Caco-2 (cell line): ENCODE results near the gene ORC4. TPM values are rescaled to one million over a fixed set of nuclear protein-coding genes. Genes with fewer than 3 reads are reported as not detected.

Experiments used
- BruUV-seq: library from RNA; stranded (reverse); fragments of 400-500 nt; replicated peaks from 2 replicates; lab custom pipeline; 2021; lab: Mats Ljungman, UMichigan
- CTCF ChIA-PET: fragments of 300-600 bp; sonication (Branson Sonifier 250); formaldehyde crosslinking; loops from one replicate; lab custom pipeline; 2022; ENCODE audit warnings: antibody characterized with exemption; lab: Charles Lee
- POLR2A ChIA-PET: fragments of 300-600 bp; sonication (Branson Sonifier 250); formaldehyde crosslinking; loops from one replicate; lab custom pipeline; 2022; ENCODE audit warnings: antibody characterized with exemption; lab: Charles Lee
- DNase-seq, 2 experiments: peaks; one replicate each; pipeline versions ENCODE4 v3.0.0 to v3.0.0-alpha.2; 2020 to 2022
- H3K27me3 ChIP-seq: replicated peaks from 2 replicates; pipeline ENCODE4 v1.6.0; 2011; ENCODE audit warnings: low read length; ENCODE audit not compliant: control insufficient read depth, insufficient read depth
- H3K36me3 ChIP-seq: 2 replicates; pipeline ENCODE4 v1.5.1; 2011; ENCODE audit warnings: low read length; ENCODE audit not compliant: control insufficient read depth, insufficient read depth
- H3K4me1 ChIP-seq: fragments of 250-450 bp; sonication (Bioruptor Pico); 2 replicates; pipeline ENCODE4 v1.5.1; 2020; ENCODE audit warnings: mild to moderate bottlenecking
- H3K4me3 ChIP-seq: 2 replicates; pipeline ENCODE4 v1.5.1; 2011; ENCODE audit warnings: low read depth, mild to moderate bottlenecking, control low read depth, low read length
- H3K9me3 ChIP-seq: fragments of 250-450 bp; sonication (Bioruptor Pico); 2 replicates; pipeline ENCODE4 v1.5.1; 2020; ENCODE audit warnings: mild to moderate bottlenecking, moderate library complexity
- H3K27ac Mint-ChIP-seq: one replicate; pipeline ENCODE4 v1.8.0; 2022; ENCODE audit warnings: mixed read lengths; ENCODE audit not compliant: unreplicated experiment
- H3K27me3 Mint-ChIP-seq: one replicate; pipeline ENCODE4 v1.8.0; 2022; ENCODE audit warnings: mixed read lengths; ENCODE audit not compliant: insufficient read depth, unreplicated experiment
- H3K36me3 Mint-ChIP-seq: one replicate; pipeline ENCODE4 v1.8.0; 2022; ENCODE audit warnings: mild to moderate bottlenecking, mixed read lengths; ENCODE audit not compliant: insufficient read depth, unreplicated experiment
- H3K4me1 Mint-ChIP-seq: one replicate; pipeline ENCODE4 v1.8.0; 2022; ENCODE audit warnings: low read depth, mixed read lengths; ENCODE audit not compliant: unreplicated experiment
- H3K4me3 Mint-ChIP-seq: one replicate; pipeline ENCODE4 v1.8.0; 2022; ENCODE audit warnings: mild to moderate bottlenecking, moderate library complexity, mixed read lengths; ENCODE audit not compliant: unreplicated experiment
- H3K9me3 Mint-ChIP-seq: one replicate; pipeline ENCODE4 v1.8.0; 2022; ENCODE audit warnings: mixed read lengths; ENCODE audit not compliant: unreplicated experiment
- CTCF ChIP-seq, 2 experiments: fragments of 200-600 bp in 1 of 2; IDR thresholded peaks; 1 replicate in 1 of 2; 2 replicates in 1 of 2; pipeline versions ENCODE4 v1.5.1 to v1.8.0; 2011 to 2022; ENCODE audit warnings: antibody characterized with exemption in 1 of 2, control low read depth in 1 of 2, inconsistent platforms in 1 of 2, low read depth in 1 of 2, low read length in 1 of 2, mild to moderate bottlenecking in 1 of 2, moderate library complexity in 1 of 2; ENCODE audit not compliant: insufficient read depth in 1 of 2, severe bottlenecking in 1 of 2, unreplicated experiment in 1 of 2
- intact Hi-C: fragments of 100-400 bp; cut with micrococcal nuclease; formaldehyde crosslinking; loops from one replicate; pipeline ENCODE4 v1.10.0; 2022; ENCODE audit not compliant: unreplicated experiment
- total RNA-seq: library from RNA; stranded (reverse); gene quantifications from 2 replicates; pipeline ENCODE4 v1.2.3, GENCODE V29; 2022

The ORC4 gene
- total RNA-seq, 1 experiment from 2014 or later: 56.3 TPM

GRCh38 chr2:147913701-147914480, 106.6 kb downstream of the ORC4 start:
- DNase-seq: no peak
- Mint-ChIP-seq H3K4me3 (no peak overlapping the region), H3K27ac (no peak overlapping the region), H3K9me3 (no peaks in the 10 kb centered on the region), H3K36me3 (no peaks in the 10 kb centered on the region), H3K4me1 (no peaks in the 10 kb centered on the region), H3K27me3 (no peaks in the 10 kb centered on the region)
- no peak for TF ChIP-seq CTCF (IDR thresholded peaks at IDR 0.05; ENCODE audit: insufficient read depth in 1 of 2, low read depth in 1 of 2, low read length in 1 of 2, severe bottlenecking in 1 of 2, unreplicated experiment in 1 of 2)
- BruUV-seq: no TSS peak
- no peaks in the 10 kb centered on the region for H3K36me3 ChIP-seq
- ChIA-PET CTCF (no interaction called here), POLR2A (no interaction called here)
- intact Hi-C loops: loop anchor here (5.0 to 10.0 kb wide), 2 partner anchors 67 to 739 kb away; partner anchors contain the start of gene ACVR2A
- no peaks in the 10 kb centered on the region for H3K4me1 ChIP-seq
- no peak overlapping the region for H3K4me3 ChIP-seq
- no peaks in the 10 kb centered on the region for H3K9me3 ChIP-seq
- H3K27me3 ChIP-seq: no peaks in the 10 kb centered on the region

GRCh38 chr2:147910990-147911473, 109.5 kb downstream of the ORC4 start:
- Histone ChIP-seq H3K9me3 (no peaks in the 10 kb centered on the region), H3K27me3 (no peaks in the 10 kb centered on the region), H3K4me3 (no peak overlapping the region), H3K4me1 (no peaks in the 10 kb centered on the region), H3K36me3 (no peaks in the 10 kb centered on the region; the same call in 1 of the 2 replicates)
- TF ChIP-seq CTCF (IDR thresholded peaks at IDR 0.05; ENCODE audit: insufficient read depth in 1 of 2, low read depth in 1 of 2, low read length in 1 of 2, severe bottlenecking in 1 of 2, unreplicated experiment in 1 of 2): peak; percentile 61 to 80
- POLR2A ChIA-PET: interaction anchor here (0.5 to 0.6 kb wide), 2 partner anchors 66 to 110 kb away, joined by 3 to 5 read pairs; partner anchors contain the start of genes ACVR2A, MBD5 and ORC4
- Mint-ChIP-seq H3K27ac (no peak overlapping the region), H3K36me3 (peaks cover 12% of the 10 kb centered on the region), H3K4me3 (no peak overlapping the region), H3K9me3 (no peaks in the 10 kb centered on the region), H3K27me3 (no peaks in the 10 kb centered on the region), H3K4me1 (no peaks in the 10 kb centered on the region)
- intact Hi-C loops: loop anchor here (1.0 to 10.0 kb wide), 7 partner anchors 64 to 1177 kb away; partner anchors contain the start of gene ACVR2A
- no TSS peak for BruUV-seq
- CTCF ChIA-PET: interaction anchor here (0.6 to 1.9 kb wide), 13 partner anchors 14 to 1177 kb away, joined by 3 to 15 read pairs (median 4); partner anchors contain the start of gene ACVR2A
- peak in 1 of 2 experiments; percentile 58 for DNase-seq

GRCh38 chr2:147909178-147909577, 111.4 kb downstream of the ORC4 start:
- Mint-ChIP-seq H3K4me1 (no peaks in the 10 kb centered on the region), H3K36me3 (peaks cover 12% of the 10 kb centered on the region), H3K9me3 (no peaks in the 10 kb centered on the region), H3K27ac (no peak overlapping the region), H3K4me3 (no peak overlapping the region), H3K27me3 (no peaks in the 10 kb centered on the region)
- Histone ChIP-seq H3K4me1 (no peaks in the 10 kb centered on the region), H3K4me3 (no peak overlapping the region), H3K9me3 (no peaks in the 10 kb centered on the region), H3K27me3 (no peaks in the 10 kb centered on the region), H3K36me3 (no peaks in the 10 kb centered on the region; the same call in 1 of the 2 replicates)
- intact Hi-C loops: no loop called here
- no peak for DNase-seq
- BruUV-seq: no TSS peak
- no peak for TF ChIP-seq CTCF (IDR thresholded peaks at IDR 0.05; ENCODE audit: insufficient read depth in 1 of 2, low read depth in 1 of 2, low read length in 1 of 2, severe bottlenecking in 1 of 2, unreplicated experiment in 1 of 2)
- CTCF ChIA-PET: no interaction called here
- POLR2A ChIA-PET: no interaction called here
